ENCODE data around the gene MLKL.

DNA sequence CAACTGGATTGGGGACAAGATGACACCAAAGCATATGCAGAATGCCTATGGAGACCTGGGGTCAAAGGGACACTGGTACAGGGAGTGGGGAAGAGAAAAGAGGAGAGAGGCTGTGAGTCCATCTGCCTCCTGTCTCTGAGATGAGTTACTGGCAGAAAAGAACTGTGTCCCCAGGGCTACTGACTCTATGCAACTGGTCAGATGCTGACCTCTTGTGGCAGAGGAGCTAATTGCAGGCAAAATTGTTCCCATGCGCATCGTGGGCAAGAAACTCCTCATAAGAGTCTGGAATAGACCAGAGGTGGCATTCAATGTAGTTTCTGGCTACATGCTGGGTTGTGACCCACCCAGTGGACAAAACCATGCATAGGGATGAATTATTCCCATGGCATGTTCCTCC, 26.1 kb upstream of the MLKL start:
- TF ChIP-seq POLR2AphosphoS5 (IDR thresholded peaks at IDR 0.05; ENCODE audit: low read depth, low read length) (no peak), POLR2A (IDR thresholded peaks at IDR 0.05; ENCODE audit: low read depth, low read length) (no peak), TAF1 (IDR thresholded peaks at IDR 0.05; ENCODE audit: low read depth, low read length) (no peak), SPI1 (IDR thresholded peaks at IDR 0.05; ENCODE audit: low read depth, low read length) (no peak), PAX5 (IDR thresholded peaks at IDR 0.05; ENCODE audit: insufficient read depth, low read length, severe bottlenecking) (no peak), POU2F2 (IDR thresholded peaks at IDR 0.05; ENCODE audit: low read depth, low read length) (no peak)

Measured in GM12891 (cell line).